Ectodermal cell (in vitro differentiated cells): ENCODE results near the gene HSPB7.
"Not testable (repeated sequence)": the region's sequence is repeated elsewhere in the genome, so short reads cannot be mapped to it uniquely, and the experiment has no call there.

ENCODE experiments used
- H3K27ac ChIP-seq: 2 replicates; pipeline ENCODE4 v1.7.0; 2013; ENCODE audit warnings: mild to moderate bottlenecking, low read depth, low read length; ENCODE audit not compliant: insufficient read depth, poor library complexity, severe bottlenecking
- H3K27me3 ChIP-seq: 2 replicates; pipeline ENCODE4 v1.7.0; 2013; ENCODE audit warnings: mild to moderate bottlenecking, low read length; ENCODE audit not compliant: insufficient read depth, control insufficient read depth, poor library complexity, severe bottlenecking
- H3K36me3 ChIP-seq: one replicate; pipeline ENCODE4 v1.7.0; 2013; ENCODE audit warnings: low read length; ENCODE audit not compliant: control insufficient read depth, insufficient read depth
- H3K4me1 ChIP-seq: one replicate; pipeline ENCODE4 v1.7.0; 2013; ENCODE audit warnings: low read length; ENCODE audit not compliant: control insufficient read depth, insufficient read depth
- H3K4me3 ChIP-seq: 2 replicates; pipeline ENCODE4 v1.7.0; 2013; ENCODE audit warnings: low read depth, low read length, control low read depth; ENCODE audit not compliant: insufficient read depth
- H3K9me3 ChIP-seq: 2 replicates; pipeline ENCODE4 v1.7.0; 2013; ENCODE audit warnings: mild to moderate bottlenecking, low read length, moderate library complexity; ENCODE audit not compliant: control insufficient read depth
- WGBS, 2 experiments: methylation state at CpG; one replicate each; pipeline ENCODE4 v1.1.7; 2013; ENCODE audit warnings: missing lambda C conversion rate in 2 of 2; 5-methylcytosine and 5-hydroxymethylcytosine counted together

HSPB7 gene

DNA sequence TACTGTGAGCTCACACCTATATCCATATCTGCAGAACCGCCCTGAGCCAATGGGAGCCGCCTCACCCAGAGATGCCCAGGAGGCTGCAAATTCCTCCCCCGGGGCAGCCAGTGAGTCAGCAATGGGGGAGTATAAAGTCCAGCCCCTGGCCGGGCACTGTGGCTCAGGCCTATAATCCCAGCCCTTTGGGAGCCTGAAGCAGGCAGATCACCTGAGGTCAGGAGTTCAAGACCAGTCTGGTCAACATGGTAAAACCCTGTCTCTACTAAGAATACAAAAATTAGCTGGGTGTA lies 20.7 kb upstream of the HSPB7 start:
- Histone ChIP-seq H3K27me3 (no peaks in the 10 kb centered on the region), H3K27ac (no peak overlapping the region), H3K36me3 (no peaks in the 10 kb centered on the region), H3K9me3 (no peaks in the 10 kb centered on the region), H3K4me1 (no peaks in the 10 kb centered on the region), H3K4me3 (no peak overlapping the region)
- 88 to 92% methylated on average over 4 of the region's 4 CpGs for WGBS, 2 experiments

DNA sequence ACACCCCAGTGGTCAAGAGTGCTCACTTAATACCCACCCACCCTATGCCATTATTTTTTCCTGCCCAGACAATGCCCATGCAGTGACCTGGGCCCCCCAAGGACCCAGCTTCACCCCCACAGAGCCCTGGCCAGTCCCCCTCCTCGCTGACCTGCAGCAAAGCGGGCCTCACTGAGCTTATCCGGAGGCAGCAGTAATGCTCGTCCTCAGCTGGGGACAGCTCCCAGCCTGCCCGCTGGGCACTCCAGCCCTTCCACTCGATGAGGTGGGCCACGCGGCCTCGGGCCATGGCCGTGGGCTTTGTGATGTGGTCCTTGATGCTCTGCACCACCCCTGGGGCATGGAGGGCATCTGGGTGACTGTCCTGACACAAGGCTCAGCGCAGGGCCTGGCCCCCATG lies 18.6 kb upstream of the HSPB7 start:
- H3K27ac ChIP-seq, H3K4me3 ChIP-seq, H3K4me1 ChIP-seq, H3K9me3 ChIP-seq, H3K36me3 ChIP-seq, H3K27me3 ChIP-seq: not testable (repeated sequence)
- 87 to 92% methylated on average over 7 of the region's 11 CpGs for WGBS, 2 experiments

DNA sequence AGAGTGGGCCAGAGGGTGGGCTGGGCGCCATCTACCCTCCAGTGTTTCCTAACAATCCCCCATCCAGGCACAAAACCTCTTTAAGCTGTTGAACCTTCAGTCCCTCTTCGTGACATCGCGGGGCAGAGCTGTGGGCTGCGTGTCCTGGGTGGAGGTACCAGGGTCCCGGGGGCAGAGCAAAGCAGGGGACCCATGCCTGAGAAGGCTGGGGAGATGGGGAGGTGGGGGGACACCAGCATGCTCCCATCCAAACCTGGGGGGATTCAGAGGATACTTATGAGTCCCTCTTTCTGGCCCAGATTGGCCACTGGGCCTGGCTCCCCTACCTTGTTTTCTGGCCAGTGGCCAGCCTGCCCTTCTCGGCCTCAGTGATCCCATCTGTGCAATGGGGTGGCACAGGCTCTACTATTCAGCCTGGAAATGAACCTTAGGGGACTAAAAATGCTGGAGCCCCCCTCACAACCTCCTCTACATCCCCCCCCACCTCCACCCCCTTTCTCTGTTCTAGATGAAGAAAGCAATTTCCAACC lies 15.3 kb upstream of the HSPB7 start:
- WGBS, 2 experiments, result 50 to 64% methylated on average over 7 of the region's 7 CpGs
- H3K36me3 ChIP-seq, H3K27ac ChIP-seq, H3K9me3 ChIP-seq, H3K4me3 ChIP-seq, H3K27me3 ChIP-seq, H3K4me1 ChIP-seq: not testable (repeated sequence)

DNA sequence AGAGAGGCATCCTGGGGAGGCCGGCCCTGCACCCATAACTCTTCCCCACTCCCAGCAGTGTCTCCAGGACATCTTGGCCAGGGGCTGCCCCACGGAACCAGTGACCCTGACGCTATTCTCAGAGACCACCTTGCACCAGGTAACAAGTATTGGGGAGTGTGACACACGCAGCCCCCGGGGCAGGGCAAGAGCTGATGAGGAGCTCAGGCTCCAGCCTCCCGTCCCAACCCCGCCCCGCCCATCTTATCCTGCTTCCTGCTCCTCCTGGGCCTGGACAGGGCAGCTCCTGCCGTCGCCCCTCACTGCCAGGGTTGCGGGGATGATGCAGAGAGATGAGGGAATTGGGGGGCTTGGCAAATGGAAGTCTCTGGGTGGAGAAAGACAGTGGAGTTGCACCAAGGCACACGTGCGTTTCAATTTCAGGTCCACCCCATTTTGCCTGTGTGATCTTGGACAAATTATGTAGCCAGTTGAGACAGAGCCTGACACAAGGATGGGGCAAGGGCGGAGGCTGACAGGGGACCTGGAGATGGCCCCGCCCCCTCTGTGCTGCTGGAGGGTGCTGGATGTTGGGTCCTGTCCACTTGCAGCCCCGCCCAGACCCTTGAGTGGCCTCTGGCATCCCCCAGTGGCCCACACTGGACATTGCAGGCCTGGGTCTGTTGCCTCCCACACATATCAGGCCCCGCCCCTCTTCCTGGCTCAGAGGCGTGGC lies 14.7 kb upstream of the HSPB7 start:
- Histone ChIP-seq H3K27me3 (no peaks in the 10 kb centered on the region), H3K27ac (no peak overlapping the region), H3K36me3 (no peaks in the 10 kb centered on the region), H3K9me3 (no peaks in the 10 kb centered on the region), H3K4me3 (no peak overlapping the region), H3K4me1 (peaks cover 6% of the 10 kb centered on the region)
- 63 to 64% methylated on average over 18 of the region's 18 CpGs for WGBS, 2 experiments

DNA sequence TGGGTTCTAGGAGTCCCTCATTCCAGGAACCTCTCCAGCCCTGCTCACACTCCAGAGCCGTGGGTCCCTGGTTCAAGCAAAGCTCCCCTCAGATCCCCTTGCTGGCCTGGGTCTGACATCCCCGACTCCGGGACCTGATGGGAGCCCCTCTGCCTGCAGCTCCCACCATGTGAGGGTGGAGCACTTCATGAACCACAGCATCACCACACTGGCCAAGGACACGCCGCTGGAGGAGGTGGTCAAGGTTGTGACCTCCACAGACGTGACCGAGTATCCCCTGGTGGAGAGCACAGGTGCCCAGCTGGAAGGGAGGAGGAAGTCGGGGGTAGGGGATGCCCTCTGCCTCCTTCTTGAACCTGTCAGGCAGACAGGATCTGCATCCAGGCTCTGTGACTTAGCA lies 13.7 kb upstream of the HSPB7 start:
- no peaks in the 10 kb centered on the region for H3K9me3 ChIP-seq
- H3K27me3 ChIP-seq, result peaks cover 7% of the 10 kb centered on the region
- peaks cover 13% of the 10 kb centered on the region for H3K4me1 ChIP-seq
- no peaks in the 10 kb centered on the region for H3K36me3 ChIP-seq
- H3K4me3 ChIP-seq, result no peak overlapping the region
- WGBS, 2 experiments, result 88 to 93% methylated on average over 8 of the region's 8 CpGs
- no peak overlapping the region for H3K27ac ChIP-seq

DNA sequence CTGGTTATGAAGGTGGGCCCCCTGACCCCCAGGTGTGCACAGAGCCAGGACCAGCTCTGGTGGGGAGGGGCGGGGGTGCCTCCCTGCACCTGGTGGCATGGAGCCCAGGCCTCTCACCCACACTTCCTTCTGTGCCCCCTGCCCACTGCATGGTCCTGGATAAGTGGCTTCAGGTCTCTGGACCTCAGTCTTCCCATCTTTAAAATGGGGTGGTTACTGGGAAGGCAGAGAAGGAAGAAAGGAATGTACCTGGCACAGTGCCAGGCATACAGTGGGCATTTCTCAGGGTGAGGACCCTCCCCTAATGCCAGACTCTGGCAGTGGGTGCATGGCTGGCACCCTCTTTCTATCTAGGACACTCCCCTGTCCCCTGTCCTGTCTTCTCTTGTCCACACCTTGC lies 11.4 kb upstream of the HSPB7 start:
- Histone ChIP-seq H3K27ac (no peak overlapping the region), H3K4me1 (peaks cover 13% of the 10 kb centered on the region), H3K27me3 (peaks cover 7% of the 10 kb centered on the region), H3K4me3 (no peak overlapping the region), H3K9me3 (no peaks in the 10 kb centered on the region), H3K36me3 (no peaks in the 10 kb centered on the region)
- 93 to 95% methylated on average over 1 of the region's 1 CpG for WGBS, 2 experiments

DNA sequence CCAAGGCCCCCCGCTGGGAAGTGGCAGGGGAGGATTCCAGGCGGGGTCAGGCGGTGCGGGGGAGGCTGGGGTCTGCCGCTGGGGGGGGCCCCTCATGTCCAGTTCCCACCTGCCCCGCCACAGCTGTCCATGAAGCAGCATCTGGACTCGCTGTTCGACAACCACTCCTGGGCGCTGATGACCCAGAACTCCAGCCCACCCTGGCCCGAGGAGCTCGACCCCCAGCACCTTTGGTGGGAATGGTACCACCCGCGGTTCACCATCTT lies 11.1 kb upstream of the HSPB7 start:
- H3K36me3 ChIP-seq, H3K27ac ChIP-seq, H3K9me3 ChIP-seq, H3K27me3 ChIP-seq, H3K4me3 ChIP-seq: not testable (repeated sequence)
- peaks cover 13% of the 10 kb centered on the region for H3K4me1 ChIP-seq
- 83 to 90% methylated on average over 13 of the region's 13 CpGs for WGBS, 2 experiments

DNA sequence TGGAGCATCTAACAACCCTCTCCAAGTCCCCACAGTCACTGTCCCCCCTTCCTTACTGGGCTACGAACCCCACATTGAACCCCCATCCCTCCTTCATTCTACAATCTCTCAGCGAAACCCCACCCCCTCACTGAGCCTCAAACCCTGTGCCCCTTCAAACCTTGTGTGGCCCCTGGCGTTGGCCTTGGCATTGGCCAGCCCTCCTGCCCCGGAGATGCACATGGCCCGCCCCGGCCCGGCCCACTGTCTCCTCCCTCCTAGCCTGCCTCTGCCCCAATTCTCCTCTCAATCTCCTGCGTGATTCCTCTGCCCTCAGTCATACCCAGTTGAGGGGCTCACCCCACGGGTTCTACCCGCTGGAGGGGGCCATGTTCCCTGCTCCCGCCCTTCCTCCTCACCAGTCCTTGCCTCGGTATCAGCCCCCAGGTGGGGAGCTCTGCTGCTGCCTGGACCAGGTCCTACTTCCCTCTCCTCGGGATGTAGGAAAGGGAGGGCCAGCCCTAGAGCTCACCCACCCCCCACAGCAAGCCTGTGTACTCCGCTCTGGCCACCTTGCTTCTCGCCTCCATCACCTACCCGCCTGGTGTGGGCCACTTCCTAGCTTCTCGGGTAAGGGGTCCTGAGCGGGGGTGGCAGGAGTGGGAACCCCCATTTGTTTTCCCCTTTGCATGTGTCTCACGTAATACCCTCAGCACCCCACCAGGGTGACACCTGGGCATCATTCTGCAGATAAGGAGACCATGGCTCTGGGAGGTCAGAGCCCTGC lies 10.6 kb upstream of the HSPB7 start:
- H3K4me3 ChIP-seq, result no peak overlapping the region
- H3K27me3 ChIP-seq, result peaks cover 7% of the 10 kb centered on the region
- H3K27ac ChIP-seq, result no peak overlapping the region
- WGBS, 2 experiments, result 84 to 85% methylated on average over 19 of the region's 19 CpGs
- H3K4me1 ChIP-seq, result peaks cover 13% of the 10 kb centered on the region
- H3K9me3 ChIP-seq, result no peaks in the 10 kb centered on the region
- no peaks in the 10 kb centered on the region for H3K36me3 ChIP-seq

DNA sequence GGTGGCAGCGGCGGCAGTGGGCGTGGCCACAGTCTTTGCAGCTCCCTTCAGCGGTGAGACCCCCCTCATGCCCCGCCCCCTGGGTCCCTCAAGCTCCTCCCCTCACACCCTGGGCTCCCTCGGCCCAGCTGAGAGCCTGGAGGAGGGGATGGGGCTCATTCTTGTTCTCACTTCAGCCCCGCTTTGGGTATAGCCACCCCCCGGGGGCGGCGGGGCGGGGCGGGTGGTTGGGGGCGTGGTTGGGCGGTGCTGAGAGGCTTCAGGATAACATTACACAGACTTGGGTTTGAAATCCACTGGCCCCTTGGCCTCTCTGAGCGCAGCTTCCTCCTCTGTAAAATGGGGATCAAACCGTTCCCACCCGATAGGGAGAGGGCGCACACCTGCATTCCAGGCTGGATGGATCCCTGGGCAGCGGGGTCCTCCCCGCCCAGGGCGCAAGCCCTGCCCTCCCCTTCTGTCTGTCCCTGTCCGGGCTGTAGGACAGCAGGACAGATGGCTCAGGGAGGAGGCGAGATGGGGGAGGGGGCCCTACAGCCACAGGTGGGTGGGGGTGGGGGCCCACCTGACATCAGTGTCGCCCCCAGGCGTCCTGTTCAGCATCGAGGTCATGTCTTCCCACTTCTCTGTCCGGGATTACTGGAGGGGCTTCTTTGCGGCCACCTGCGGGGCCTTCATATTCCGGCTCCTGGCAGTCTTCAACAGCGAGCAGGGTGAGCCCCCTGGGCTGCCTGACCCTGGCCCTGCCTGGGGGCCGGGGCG lies 9.1 kb upstream of the HSPB7 start:
- peaks cover 7% of the 10 kb centered on the region for H3K27me3 ChIP-seq
- WGBS, 2 experiments, result 17 to 22% methylated on average over 33 of the region's 33 CpGs
- no peak overlapping the region for H3K27ac ChIP-seq
- peaks cover 13% of the 10 kb centered on the region for H3K4me1 ChIP-seq
- H3K36me3 ChIP-seq, result no peaks in the 10 kb centered on the region
- H3K4me3 ChIP-seq, result no peak overlapping the region
- H3K9me3 ChIP-seq, result no peaks in the 10 kb centered on the region

DNA sequence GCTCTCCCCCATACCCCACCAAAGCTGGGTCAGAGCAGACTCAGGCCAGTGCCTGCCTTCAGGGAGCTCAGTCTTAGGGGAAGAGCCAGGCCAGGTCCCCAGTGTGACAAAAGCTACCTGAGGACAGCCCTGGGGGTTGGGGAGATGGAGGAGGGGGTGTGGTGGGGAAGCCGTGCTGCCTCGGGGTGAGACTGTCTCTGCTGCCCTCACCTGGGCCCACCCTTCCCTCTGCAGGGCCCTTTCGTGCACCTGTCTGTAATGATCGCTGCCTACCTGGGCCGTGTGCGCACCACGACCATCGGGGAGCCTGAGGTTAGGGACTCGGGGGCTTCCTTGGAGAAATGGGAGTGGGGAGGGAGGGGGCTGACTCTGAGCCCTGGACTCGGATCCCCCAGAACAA lies 8.5 kb upstream of the HSPB7 start:
- H3K27ac ChIP-seq, H3K27me3 ChIP-seq, H3K9me3 ChIP-seq, H3K4me3 ChIP-seq, H3K36me3 ChIP-seq: not testable (repeated sequence)
- peaks cover 13% of the 10 kb centered on the region for H3K4me1 ChIP-seq
- WGBS, 2 experiments, result 16 to 37% methylated on average over 4 to 7 of the region's 10 CpGs
